Adipocyte (in vitro differentiated cells): ENCODE data around the gene SYNE2.
"Not testable (repeated sequence)": the region's sequence is repeated elsewhere in the genome, so short reads cannot be mapped to it uniquely, and the experiment has no call there.

Experiments used
- DNase-seq: peaks from one replicate; pipeline ENCODE4 v3.0.0-alpha.2; 2015; ENCODE audit warnings: low read depth
- H3K27me3 ChIP-seq: replicated peaks from 2 replicates; pipeline ENCODE4 v1.7.0; 2013; ENCODE audit warnings: mild to moderate bottlenecking, low read length, moderate library complexity; ENCODE audit not compliant: control insufficient read depth, insufficient read depth
- H3K36me3 ChIP-seq: 2 replicates; pipeline ENCODE4 v1.7.0; 2013; ENCODE audit warnings: low read length, mild to moderate bottlenecking, moderate library complexity; ENCODE audit not compliant: control insufficient read depth, insufficient read depth, severe bottlenecking
- H3K4me1 ChIP-seq: 2 replicates; pipeline ENCODE4 v1.7.0; 2013; ENCODE audit warnings: mild to moderate bottlenecking, low read length, moderate library complexity; ENCODE audit not compliant: control insufficient read depth, insufficient read depth
- H3K4me3 ChIP-seq: 2 replicates; pipeline ENCODE4 v1.7.0; 2013; ENCODE audit warnings: mild to moderate bottlenecking, low read length, moderate library complexity
- H3K9ac ChIP-seq: 2 replicates; pipeline ENCODE4 v1.7.0; 2013; ENCODE audit warnings: mild to moderate bottlenecking, low read length, moderate library complexity
- H3K9me3 ChIP-seq: 2 replicates; pipeline ENCODE4 v1.7.0; 2013; ENCODE audit warnings: mild to moderate bottlenecking, low read length, moderate library complexity; ENCODE audit not compliant: control insufficient read depth

Gene SYNE2

GRCh38 chr14:64037869-64038745, 185.3 kb downstream of the SYNE2 start:
- not testable (repeated sequence) for H3K36me3 ChIP-seq, H3K9me3 ChIP-seq, H3K4me3 ChIP-seq, H3K27me3 ChIP-seq, H3K4me1 ChIP-seq, H3K9ac ChIP-seq, DNase-seq

DNA sequence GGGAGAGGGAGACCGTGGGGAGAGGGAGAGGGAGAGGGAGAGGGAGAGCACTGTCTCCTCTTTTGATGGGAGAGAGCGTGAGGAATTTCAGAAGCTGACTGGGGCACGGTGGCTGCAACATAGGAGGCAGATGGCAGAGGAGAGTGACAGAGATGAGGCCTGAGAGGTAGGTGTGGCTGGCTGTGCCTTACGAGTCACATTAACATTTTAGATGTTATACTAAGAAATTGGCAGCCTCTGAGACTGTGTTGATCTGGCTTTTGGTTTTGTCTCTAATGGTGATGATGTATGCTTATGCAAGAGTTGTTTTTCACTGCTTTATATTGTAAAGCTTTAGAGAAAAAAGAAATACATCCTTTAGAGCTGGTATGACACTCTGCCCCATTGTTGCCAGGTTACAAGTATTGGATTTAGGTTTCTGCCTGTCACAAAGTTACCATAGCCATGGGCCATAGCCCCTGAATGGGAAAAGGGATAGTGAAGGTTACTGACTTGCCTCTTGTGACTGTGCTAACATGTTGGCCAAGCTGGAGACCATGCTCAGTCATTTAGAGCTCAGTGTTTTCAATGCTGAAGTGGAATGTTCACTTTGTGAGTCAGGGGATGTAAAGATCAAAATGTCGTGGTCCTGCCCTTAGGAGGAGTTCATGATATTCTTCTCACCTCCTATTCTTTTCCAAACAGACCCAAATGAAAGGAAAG, 186.2 kb downstream of the SYNE2 start:
- Histone ChIP-seq H3K4me3 (no peak overlapping the region), H3K4me1 (peaks cover 7% of the 10 kb centered on the region), H3K36me3 (no peaks in the 10 kb centered on the region), H3K27me3 (no peaks in the 10 kb centered on the region), H3K9ac (no peak overlapping the region), H3K9me3 (no peaks in the 10 kb centered on the region)
- DNase-seq, result peak; percentile 3

DNA sequence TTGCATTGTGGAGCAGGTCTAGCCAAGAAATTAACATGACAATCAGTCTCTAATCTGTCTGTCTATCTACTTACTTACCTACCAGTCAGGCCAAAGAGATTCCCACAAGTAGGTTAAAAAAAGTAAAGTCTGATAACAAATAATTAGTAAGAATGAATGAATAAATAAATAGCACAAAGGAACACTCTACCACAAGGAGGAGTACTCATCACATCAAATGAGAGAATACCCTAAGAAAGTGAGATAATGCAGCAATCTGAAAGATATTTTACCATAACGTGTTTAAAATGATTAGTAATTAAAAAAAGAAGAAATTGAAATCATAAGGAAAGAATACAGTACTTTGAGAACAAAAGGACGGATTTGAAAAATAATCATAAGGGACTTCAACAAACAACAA, 187.2 kb downstream of the SYNE2 start:
- Histone ChIP-seq H3K9ac (no peak overlapping the region), H3K9me3 (no peaks in the 10 kb centered on the region), H3K36me3 (no peaks in the 10 kb centered on the region), H3K27me3 (no peaks in the 10 kb centered on the region), H3K4me3 (no peak overlapping the region), H3K4me1 (peaks cover 2% of the 10 kb centered on the region)
- DNase-seq, result peak; percentile 7

DNA sequence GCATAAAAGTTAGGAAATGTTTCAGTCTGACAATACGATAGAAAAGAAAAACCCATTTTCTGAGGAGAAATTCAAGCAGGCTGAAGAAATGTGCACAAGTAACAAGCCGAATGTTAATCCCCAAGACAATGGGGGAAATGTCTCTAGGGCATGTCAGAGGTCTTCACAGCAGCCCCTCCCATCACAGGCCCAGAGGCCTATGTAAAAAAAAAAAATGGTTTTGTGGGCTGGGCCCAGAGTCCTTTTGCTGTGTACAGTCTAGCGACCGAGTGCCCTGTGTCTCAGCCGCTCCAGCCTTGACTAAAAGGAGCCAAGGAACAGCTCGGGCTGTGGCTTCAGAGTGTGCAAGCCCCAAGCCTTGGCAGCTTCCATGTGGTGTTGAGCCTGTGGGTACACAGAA, 190.5 kb downstream of the SYNE2 start:
- DNase-seq, H3K9ac ChIP-seq, H3K4me1 ChIP-seq, H3K9me3 ChIP-seq, H3K4me3 ChIP-seq, H3K27me3 ChIP-seq, H3K36me3 ChIP-seq: not testable (repeated sequence)

- no peak for DNase-seq
- Histone ChIP-seq H3K36me3 (peaks cover 23% of the 10 kb centered on the region), H3K4me3 (no peak overlapping the region)
These were observed 192.3 kb downstream of the SYNE2 start for GRCh38 chr14:64045091-64045490.

GRCh38 chr14:64049616-64050381, 197.0 kb downstream of the SYNE2 start:
- H3K9me3 ChIP-seq, result no peaks in the 10 kb centered on the region
- peaks cover 14% of the 10 kb centered on the region for H3K4me1 ChIP-seq
- H3K36me3 ChIP-seq, result peaks cover 37% of the 10 kb centered on the region
- no peaks in the 10 kb centered on the region for H3K27me3 ChIP-seq
- H3K9ac ChIP-seq, result no peak overlapping the region
- no peak overlapping the region for H3K4me3 ChIP-seq
- DNase-seq, result no peak

More at GRCh38 chr14:64045091-64045490, 192.3 kb downstream of the SYNE2 start:
- Histone ChIP-seq H3K4me1 (no peaks in the 10 kb centered on the region), H3K9ac (no peak overlapping the region), H3K27me3 (no peaks in the 10 kb centered on the region), H3K9me3 (no peaks in the 10 kb centered on the region)

DNA sequence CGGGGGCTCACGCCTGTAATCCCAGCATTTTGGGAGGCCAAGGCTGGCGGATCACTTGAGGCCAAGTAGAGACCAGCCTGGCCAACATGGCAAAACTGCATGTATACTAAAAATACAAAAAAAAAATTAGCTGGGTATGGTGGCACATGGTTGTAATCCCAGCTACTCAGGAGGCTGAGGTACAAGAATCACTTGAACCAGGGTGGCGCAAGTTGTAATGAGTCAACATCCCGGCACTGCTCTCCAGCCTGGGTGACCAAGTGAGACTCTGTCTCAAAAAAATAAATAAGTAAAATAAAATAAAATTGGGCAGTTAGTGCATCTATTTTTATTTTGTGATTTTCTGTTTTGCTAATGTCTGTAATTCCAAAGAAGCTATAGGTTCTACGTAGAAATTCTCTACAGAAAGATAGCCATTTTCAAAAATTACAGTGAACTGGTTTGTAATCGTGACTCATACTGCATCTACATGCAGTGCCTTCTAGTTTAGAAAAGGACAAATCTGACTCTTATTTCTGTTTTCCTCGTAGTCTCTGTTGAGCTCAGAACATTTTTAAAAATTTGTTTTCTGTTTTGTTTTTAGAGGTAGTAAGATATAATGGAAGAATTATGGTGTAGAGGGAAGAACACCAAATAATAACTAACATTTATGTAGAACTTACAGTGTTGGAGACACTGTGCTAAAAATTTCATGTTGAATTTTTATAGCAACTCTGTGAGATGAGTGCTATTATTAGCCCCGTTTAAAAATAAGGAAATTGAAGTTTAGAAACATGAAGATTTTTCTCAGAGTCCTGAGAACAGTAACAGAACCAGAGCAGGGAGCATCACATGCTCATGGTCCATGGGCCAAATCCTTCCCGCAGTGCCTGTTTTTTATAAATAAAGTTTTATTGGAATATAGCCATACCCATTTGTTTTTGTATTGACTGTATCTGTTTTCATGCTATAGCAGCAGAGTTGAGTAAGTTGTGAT, 201.2 kb downstream of the SYNE2 start:
- peak; percentile 12 for DNase-seq
- no peak overlapping the region for H3K4me3 ChIP-seq
- no peaks in the 10 kb centered on the region for H3K27me3 ChIP-seq
- H3K9ac ChIP-seq, result no peak overlapping the region
- peaks cover 14% of the 10 kb centered on the region for H3K4me1 ChIP-seq
- no peaks in the 10 kb centered on the region for H3K9me3 ChIP-seq
- peaks cover 22% of the 10 kb centered on the region for H3K36me3 ChIP-seq

- Histone ChIP-seq H3K9me3 (no peaks in the 10 kb centered on the region), H3K36me3 (peaks cover 4% of the 10 kb centered on the region), H3K4me1 (no peaks in the 10 kb centered on the region), H3K9ac (no peak overlapping the region), H3K4me3 (no peak overlapping the region), H3K27me3 (no peaks in the 10 kb centered on the region)
- DNase-seq, result no peak
These were observed 206.8 kb downstream of the SYNE2 start for GRCh38 chr14:64059454-64060198.

DNA sequence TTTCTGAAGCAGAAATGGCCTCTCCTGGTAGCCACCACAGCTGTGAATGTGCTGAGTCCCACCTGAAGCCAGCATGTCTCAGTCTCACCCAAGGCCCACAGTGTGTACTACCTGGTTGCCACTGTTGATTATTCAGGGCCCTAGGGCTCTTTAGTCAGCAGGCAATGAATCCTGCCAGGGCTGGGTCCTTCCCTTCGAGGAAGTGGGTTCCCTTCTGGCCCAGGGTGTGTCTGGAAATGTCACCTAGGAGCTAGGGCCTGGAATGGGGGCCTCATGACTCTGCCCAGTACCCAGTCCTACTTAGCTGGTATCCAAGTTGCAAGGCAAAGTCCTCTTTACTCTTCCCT, 207.4 kb downstream of the SYNE2 start:
- H3K27me3 ChIP-seq, result no peaks in the 10 kb centered on the region
- no peaks in the 10 kb centered on the region for H3K9me3 ChIP-seq
- no peak for DNase-seq
- H3K9ac ChIP-seq, result no peak overlapping the region
- H3K36me3 ChIP-seq, result peaks cover 4% of the 10 kb centered on the region
- no peaks in the 10 kb centered on the region for H3K4me1 ChIP-seq
- H3K4me3 ChIP-seq, result no peak overlapping the region

DNA sequence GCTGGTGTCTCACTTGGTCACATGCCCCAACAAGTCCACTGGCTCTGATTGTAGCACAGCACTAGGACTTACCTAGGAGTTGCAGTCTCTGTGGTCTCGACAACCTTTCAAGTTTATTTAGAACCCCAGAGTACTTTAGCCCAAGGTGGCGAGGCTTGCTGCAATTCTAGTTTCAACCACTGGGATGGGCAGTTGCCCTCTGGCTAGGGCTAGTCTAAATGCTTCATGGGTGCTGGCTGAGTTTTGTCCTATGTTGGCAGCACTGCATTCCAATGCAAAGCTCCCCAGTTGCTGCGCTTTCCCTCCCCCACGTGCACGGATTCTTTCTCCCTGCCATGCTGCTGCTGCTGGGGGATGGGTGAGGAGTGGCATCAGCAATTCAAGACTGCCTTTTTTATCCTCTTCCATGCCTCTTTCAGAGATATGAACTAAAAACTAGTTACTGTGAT, 207.9 kb downstream of the SYNE2 start:
- DNase-seq, result peak; percentile 2
- no peak overlapping the region for H3K4me3 ChIP-seq
- no peaks in the 10 kb centered on the region for H3K27me3 ChIP-seq
- H3K4me1 ChIP-seq, result no peaks in the 10 kb centered on the region
- H3K9ac ChIP-seq, result no peak overlapping the region
- H3K9me3 ChIP-seq, result no peaks in the 10 kb centered on the region
- H3K36me3 ChIP-seq, result peaks cover 4% of the 10 kb centered on the region
